Ovary (tissue), 9 donors: ENCODE results near the gene C1QTNF1. TPM values are rescaled to one million over a fixed set of nuclear protein-coding genes. Genes with fewer than 3 reads are reported as not detected.
A peak's percentile ranks its signal among the peaks of the same experiment; 100 is the strongest.

Experiments
- DNase-seq, 5 donors: peaks; one replicate each; pipeline ENCODE4 v3.0.0-alpha.2; 2019 to 2020
- H3K27ac ChIP-seq, 2 donors: fragments of 200-600 bp; one replicate each; pipeline versions ENCODE4 v1.5.1 to v1.8.0; 2019 to 2022
- H3K27me3 ChIP-seq: fragments of 200-600 bp; one replicate; pipeline ENCODE4 v1.8.0; 2022
- H3K36me3 ChIP-seq: fragments of 200-600 bp; sonication (generic); one replicate; pipeline ENCODE4 v1.5.1; 2019
- H3K4me1 ChIP-seq: one replicate; pipeline ENCODE4 v1.8.1; 2013; ENCODE audit warnings: mild to moderate bottlenecking, moderate library complexity; ENCODE audit not compliant: insufficient read depth
- H3K4me3 ChIP-seq: fragments of 200-600 bp; sonication (generic); one replicate; pipeline ENCODE4 v1.5.1; 2017
- H3K9me3 ChIP-seq, 2 donors: fragments of 200-600 bp in 1 of 2; sonication (generic) in 1 of 2; one replicate each; pipeline versions ENCODE4 v1.5.1 to v1.8.1; 2013 to 2019; ENCODE audit warnings: mild to moderate bottlenecking in 1 of 2, moderate library complexity in 1 of 2
- EP300 ChIP-seq: sonication (generic); formaldehyde crosslinking; IDR thresholded peaks from one replicate; pipeline ENCODE4 v1.6.1; 2017; ENCODE audit warnings: antibody characterized with exemption
- POLR2A ChIP-seq: fragments of 450-650 bp; IDR thresholded peaks from one replicate; pipeline ENCODE4 v1.6.1; 2017; ENCODE audit warnings: antibody characterized with exemption, mild to moderate bottlenecking, moderate library complexity
- WGBS, 3 donors: extraction: QIAGEN DNeasy Blood & Tissue Kit in 1 of 3; methylation state at CpG; one replicate each; pipeline versions ENCODE4 v1.1.5 to v1.1.7; 2013 to 2017; 5-methylcytosine and 5-hydroxymethylcytosine counted together
- intact Hi-C, 4 donors: fragments of 100-400 bp; cut with DNase I; formaldehyde crosslinking; loops; one replicate each; pipeline versions ENCODE4 v1.11.0 to v1.15.1; 2022 to 2023
- polyA plus RNA-seq, 2 donors: library from polyadenylated mRNA; stranded (reverse); fragments of 200-250 nt in 1 of 2; fragments of 350-450 nt in 1 of 2; fragmentation: Illumina TruSeq in 1 of 2; extraction: RNeasy Lipid Tissue Mini Kit (QIAGEN cat#74804) in 1 of 2; gene quantifications; one replicate each; pipeline ENCODE4 v1.2.3, GENCODE V29; 2013 to 2014
- total RNA-seq, 7 donors: library from RNA; depleted of rRNA in 2 of 7; stranded (reverse); fragments of >200 nt in 2 of 7; fragmentation: NEBNext Ultra II Directional in 3 of 7; extraction: Animal tissue kit (Norgen Biotek cat#: 25700) in 3 of 7; gene quantifications; one replicate each; pipeline versions ENCODE4 v1.1.0 to v1.2.4, GENCODE V29; 2016 to 2023
- TF ChIP-seq, protein P1 (sequence below), 3 donors: fragments of 450-650 bp in 2 of 3; fragments of 200-600 bp in 1 of 3; IDR thresholded peaks; one replicate each; pipeline versions ENCODE4 v1.5.1 to v1.8.0; 2016 to 2022; ENCODE audit warnings: antibody characterized with exemption in 3 of 3, mild to moderate bottlenecking in 1 of 3
- donor health status: DM: no; HTN: no; CAD: no; lungs with moderate emphysema.
- donor health status: DM: no; HTN: no; CAD: no.
- donor health status: Bipolar disorder and iron deficiency.
- donor health status: DM: yes; HTN: yes; CAD: no.
- donor health status: DM: no; HTN: no; CAD: no.
- donor health status: DM: yes; HTN: yes; CAD: no.

C1QTNF1 gene
- total and polyA plus RNA-seq, 9 donors, result 17.9 to 85.9 (median 53.5) TPM

DNA sequence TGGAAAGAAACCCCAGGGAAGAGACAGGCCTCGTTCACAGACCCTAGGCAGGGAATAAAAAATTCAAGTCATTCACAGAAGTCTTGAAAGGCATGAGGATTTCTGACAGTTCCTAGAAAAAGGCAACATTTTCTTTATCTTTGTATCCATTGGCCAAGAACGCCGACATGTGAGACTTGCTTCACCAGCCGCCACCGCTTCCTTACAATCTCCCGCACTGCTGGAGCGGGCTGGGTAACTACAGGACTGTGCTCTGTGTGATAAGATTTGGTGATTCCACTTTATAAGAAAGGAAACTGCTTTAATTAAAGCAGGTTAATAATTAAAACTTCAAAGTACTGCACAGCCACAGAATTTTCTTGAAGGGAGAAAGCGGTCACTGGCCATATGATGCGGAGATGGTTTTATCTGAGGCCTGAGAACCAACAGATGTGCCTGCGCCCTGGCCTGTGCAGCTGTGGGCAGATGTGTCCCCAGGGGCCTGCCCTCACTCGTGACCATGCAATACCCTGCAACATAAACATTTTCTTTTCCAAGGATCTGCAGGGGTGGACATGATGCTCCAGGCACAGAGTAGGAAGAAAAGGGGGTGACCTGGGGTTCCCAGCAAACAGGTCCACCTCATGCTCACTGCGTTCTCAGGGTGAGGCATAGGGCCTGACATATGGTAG is 31.3 kb upstream of the C1QTNF1 start:
- DNase-seq, result peak in 2 of 5 donors; percentile 3 to 31

DNA sequence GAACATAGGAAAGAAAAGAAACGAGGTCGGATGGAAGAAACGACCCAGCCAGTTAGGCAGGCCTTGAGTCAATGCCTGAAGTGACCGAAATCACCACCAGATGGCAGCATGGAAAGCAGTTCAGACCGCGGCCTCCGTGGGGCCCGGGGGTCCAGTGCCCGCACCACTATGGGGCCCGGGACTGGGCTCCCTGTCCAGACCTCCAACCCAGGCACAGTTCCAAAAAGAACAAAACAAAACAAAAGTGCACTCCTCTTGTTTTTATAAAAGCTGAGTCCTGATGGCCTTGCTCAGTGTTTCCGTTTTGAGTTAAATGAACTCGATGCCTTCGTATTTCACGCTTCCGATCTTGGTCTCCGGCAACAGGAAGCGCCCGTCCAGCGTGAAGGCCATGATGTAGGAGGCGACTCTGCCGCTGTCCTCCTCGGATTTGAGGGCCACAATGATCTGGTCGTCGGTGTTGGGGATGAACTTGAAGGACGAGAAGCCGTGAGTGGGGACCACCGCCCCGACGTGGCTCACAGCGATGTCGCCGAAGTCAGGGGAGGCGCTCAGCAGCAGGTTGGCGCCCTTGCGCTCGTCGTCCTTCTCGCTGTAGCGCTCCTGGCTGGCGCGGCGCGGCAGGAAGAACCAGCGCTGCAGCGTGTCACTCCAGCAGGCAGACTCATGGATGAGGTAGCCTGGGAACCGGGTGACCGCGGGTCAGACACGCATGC is 30.6 kb upstream of the C1QTNF1 start:
- no peaks in the 10 kb centered on the region for H3K9me3 ChIP-seq
- no peaks in the 10 kb centered on the region for H3K36me3 ChIP-seq
- peaks cover 3% of the 10 kb centered on the region for H3K4me1 ChIP-seq
- H3K27ac ChIP-seq, result peak overlapping the region in 1 of 2 donors; percentile 18
- WGBS, 3 donors, result 56 to 68% (median 63%) methylated on average over 49 of the region's 49 CpGs
- H3K27me3 ChIP-seq, result no peaks in the 10 kb centered on the region
- intact Hi-C loops, result loop anchor here in 2 of 4 donors (2.0 to 10.0 kb wide), 2 partner anchors 45 to 401 kb away; no protein-coding TSS in a partner anchor
- no peak for TF ChIP-seq POLR2A
- TF ChIP-seq EP300, result no peak
- TF ChIP-seq, protein P1, sequence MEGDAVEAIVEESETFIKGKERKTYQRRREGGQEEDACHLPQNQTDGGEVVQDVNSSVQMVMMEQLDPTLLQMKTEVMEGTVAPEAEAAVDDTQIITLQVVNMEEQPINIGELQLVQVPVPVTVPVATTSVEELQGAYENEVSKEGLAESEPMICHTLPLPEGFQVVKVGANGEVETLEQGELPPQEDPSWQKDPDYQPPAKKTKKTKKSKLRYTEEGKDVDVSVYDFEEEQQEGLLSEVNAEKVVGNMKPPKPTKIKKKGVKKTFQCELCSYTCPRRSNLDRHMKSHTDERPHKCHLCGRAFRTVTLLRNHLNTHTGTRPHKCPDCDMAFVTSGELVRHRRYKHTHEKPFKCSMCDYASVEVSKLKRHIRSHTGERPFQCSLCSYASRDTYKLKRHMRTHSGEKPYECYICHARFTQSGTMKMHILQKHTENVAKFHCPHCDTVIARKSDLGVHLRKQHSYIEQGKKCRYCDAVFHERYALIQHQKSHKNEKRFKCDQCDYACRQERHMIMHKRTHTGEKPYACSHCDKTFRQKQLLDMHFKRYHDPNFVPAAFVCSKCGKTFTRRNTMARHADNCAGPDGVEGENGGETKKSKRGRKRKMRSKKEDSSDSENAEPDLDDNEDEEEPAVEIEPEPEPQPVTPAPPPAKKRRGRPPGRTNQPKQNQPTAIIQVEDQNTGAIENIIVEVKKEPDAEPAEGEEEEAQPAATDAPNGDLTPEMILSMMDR (IDR thresholded peaks at IDR 0.05), result peak; percentile 65 to 76 (median 70)
- H3K4me3 ChIP-seq, result no peak overlapping the region
- DNase-seq, result peak; percentile 64 to 80 (median 78)

More for the DNA sequence above, 31.3 kb upstream of the C1QTNF1 start:
- Histone ChIP-seq H3K27me3 (no peaks in the 10 kb centered on the region), H3K4me3 (no peak overlapping the region), H3K4me1 (peaks cover 6% of the 10 kb centered on the region), H3K27ac (peak overlapping the region in 1 of 2 donors; percentile 18), H3K9me3 (no peaks in the 10 kb centered on the region), H3K36me3 (no peaks in the 10 kb centered on the region)
- intact Hi-C loops, result loop anchor here in 2 of 4 donors (2.0 to 10.0 kb wide), 2 partner anchors 46 to 402 kb away; no protein-coding TSS in a partner anchor
- TF ChIP-seq EP300 (no peak), POLR2A (no peak)
- TF ChIP-seq, protein P1 (IDR thresholded peaks at IDR 0.05), result no peak
- 75 to 82% (median 78%) methylated on average over 12 of the region's 12 CpGs for WGBS, 3 donors

DNA sequence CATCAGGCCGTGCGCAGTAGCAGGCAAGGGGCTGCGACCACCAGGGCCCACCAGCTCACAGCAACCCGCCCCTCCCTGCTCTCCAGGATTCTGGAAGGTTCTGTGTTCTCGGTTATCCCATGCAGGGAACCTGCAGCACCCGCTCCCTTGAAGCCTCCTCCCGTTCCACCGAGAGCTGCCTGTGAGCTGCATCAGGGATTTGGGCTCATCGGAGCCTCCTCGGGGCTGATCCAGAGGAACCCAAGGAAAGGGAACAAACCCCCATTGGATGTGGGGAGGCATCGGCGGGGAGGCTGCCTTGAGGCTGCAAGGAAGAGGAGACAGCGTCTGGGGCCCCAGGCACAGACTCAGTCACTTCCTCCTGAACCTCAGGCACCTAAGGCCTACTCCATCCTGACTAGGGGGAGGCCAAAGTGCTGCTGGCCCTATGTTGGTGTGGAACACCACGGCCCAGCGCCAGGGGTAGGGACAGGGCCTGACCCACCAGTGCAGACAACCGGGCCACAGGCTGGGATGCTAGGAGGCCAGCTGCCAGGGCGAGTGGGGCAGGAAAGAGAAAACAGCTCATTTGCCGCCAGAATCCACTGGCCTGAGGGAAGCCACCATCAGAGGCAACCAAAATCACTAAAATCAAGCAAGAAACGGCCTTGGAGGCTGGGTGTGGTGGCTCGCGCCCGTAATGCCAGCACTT is 29.8 kb upstream of the C1QTNF1 start:
- Histone ChIP-seq H3K36me3 (no peaks in the 10 kb centered on the region), H3K27me3 (no peaks in the 10 kb centered on the region), H3K4me3 (no peak overlapping the region), H3K9me3 (no peaks in the 10 kb centered on the region), H3K27ac (peak overlapping the region in 1 of 2 donors; percentile 18), H3K4me1 (peaks cover 2% of the 10 kb centered on the region)
- intact Hi-C loops, result loop anchor here in 2 of 4 donors (2.0 to 10.0 kb wide), 2 partner anchors 45 to 401 kb away; no protein-coding TSS in a partner anchor
- no peak for TF ChIP-seq EP300
- TF ChIP-seq, protein P1 (IDR thresholded peaks at IDR 0.05), result no peak
- TF ChIP-seq POLR2A, result no peak
- 90 to 96% (median 94%) methylated on average over 22 of the region's 22 CpGs for WGBS, 3 donors
- DNase-seq, result peak in 2 of 5 donors; percentile 12 to 13
